ENCODE data around the gene SLC16A12. TPM values are rescaled to one million over a fixed set of nuclear protein-coding genes. Genes with fewer than 3 reads are reported as not detected.
A peak's percentile ranks its signal among the peaks of the same experiment; 100 is the strongest.

The SLC16A12 gene
- total RNA-seq, 1 experiment from 2014 or later, result 10.9 TPM

GRCh38 chr10:89580243-89580642 is 44.8 kb upstream of the SLC16A12 start:
- H3K4me1 Mint-ChIP-seq, result peaks cover 19% of the 10 kb centered on the region
- no peak for DNase-seq (ENCODE audit: low spot score)
- H3K36me3 Mint-ChIP-seq, result peaks cover 11% of the 10 kb centered on the region
- peaks cover 17% of the 10 kb centered on the region for H3K9me3 Mint-ChIP-seq
- no peaks in the 10 kb centered on the region for H3K27me3 Mint-ChIP-seq (ENCODE audit: low read depth)
- H3K27ac Mint-ChIP-seq, result peak overlapping the region; percentile 63
- POLR2A ChIA-PET, result no interaction called here
- CTCF ChIA-PET, result interaction anchor here (1.1 kb wide), 1 partner anchor 12 kb away, joined by 3 read pairs; no protein-coding TSS in a partner anchor
- no peak for TF ChIP-seq ZBTB21 (CRISPR knock-in tag; IDR thresholded peaks at IDR 0.05; ENCODE audit: borderline replicate concordance)
- TF ChIP-seq CREB1 (CRISPR knock-in tag; IDR thresholded peaks at IDR 0.05), result no peak
- no peak for TF ChIP-seq SMAD4 (CRISPR knock-in tag; IDR thresholded peaks at IDR 0.05)
- no peak for TF ChIP-seq SOX15 (CRISPR knock-in tag; IDR thresholded peaks at IDR 0.05)
- TF ChIP-seq, protein P1, sequence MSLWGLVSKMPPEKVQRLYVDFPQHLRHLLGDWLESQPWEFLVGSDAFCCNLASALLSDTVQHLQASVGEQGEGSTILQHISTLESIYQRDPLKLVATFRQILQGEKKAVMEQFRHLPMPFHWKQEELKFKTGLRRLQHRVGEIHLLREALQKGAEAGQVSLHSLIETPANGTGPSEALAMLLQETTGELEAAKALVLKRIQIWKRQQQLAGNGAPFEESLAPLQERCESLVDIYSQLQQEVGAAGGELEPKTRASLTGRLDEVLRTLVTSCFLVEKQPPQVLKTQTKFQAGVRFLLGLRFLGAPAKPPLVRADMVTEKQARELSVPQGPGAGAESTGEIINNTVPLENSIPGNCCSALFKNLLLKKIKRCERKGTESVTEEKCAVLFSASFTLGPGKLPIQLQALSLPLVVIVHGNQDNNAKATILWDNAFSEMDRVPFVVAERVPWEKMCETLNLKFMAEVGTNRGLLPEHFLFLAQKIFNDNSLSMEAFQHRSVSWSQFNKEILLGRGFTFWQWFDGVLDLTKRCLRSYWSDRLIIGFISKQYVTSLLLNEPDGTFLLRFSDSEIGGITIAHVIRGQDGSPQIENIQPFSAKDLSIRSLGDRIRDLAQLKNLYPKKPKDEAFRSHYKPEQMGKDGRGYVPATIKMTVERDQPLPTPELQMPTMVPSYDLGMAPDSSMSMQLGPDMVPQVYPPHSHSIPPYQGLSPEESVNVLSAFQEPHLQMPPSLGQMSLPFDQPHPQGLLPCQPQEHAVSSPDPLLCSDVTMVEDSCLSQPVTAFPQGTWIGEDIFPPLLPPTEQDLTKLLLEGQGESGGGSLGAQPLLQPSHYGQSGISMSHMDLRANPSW (CRISPR knock-in tag; conservative IDR thresholded peaks at IDR 0.05; ENCODE audit: low read depth), result no peak
- TF ChIP-seq ZBTB43 (CRISPR knock-in tag; IDR thresholded peaks at IDR 0.05), result no peak
- TF ChIP-seq MXD4 (CRISPR knock-in tag; IDR thresholded peaks at IDR 0.05; ENCODE audit: borderline replicate concordance), result no peak
- TF ChIP-seq SP1 (CRISPR knock-in tag; conservative IDR thresholded peaks at IDR 0.05), result no peak
- TF ChIP-seq ZNF121 (CRISPR knock-in tag; IDR thresholded peaks at IDR 0.05), result no peak
- no peak for TF ChIP-seq IRF2 (CRISPR knock-in tag; IDR thresholded peaks at IDR 0.05; ENCODE audit: borderline replicate concordance, low read depth)
- ATAC-seq, result peak; percentile 22; the same call in 1 of the 2 replicates
- no peak overlapping the region for H3K4me3 Mint-ChIP-seq

DNA sequence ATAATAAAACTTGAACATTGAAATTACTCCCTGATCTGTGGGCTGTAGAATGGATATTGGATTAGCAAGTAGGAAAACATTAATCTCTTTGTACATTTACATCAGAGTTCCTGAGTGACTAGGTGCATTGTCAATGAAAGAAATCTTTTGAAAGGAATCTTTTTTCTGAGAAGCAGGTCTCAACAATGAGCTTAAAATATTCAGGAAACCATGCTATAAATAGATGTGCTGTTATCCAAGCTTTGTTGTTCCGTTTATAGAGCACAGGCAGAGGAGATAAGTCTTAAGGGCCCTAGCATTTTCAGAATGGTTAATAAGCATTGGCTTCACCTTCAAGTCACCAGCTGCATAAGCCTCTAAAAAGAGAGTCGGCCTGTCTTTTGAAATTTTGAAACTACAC is 41.3 kb upstream of the SLC16A12 start:
- CTCF ChIA-PET, result interaction anchor here (1.0 kb wide), 1 partner anchor 14 kb away, joined by 3 read pairs; no protein-coding TSS in a partner anchor
- H3K36me3 Mint-ChIP-seq, result no peaks in the 10 kb centered on the region
- no peak overlapping the region for H3K27ac Mint-ChIP-seq
- TF ChIP-seq HMGA2 (CRISPR knock-in tag; IDR thresholded peaks at IDR 0.05) (no peak), USF2 (CRISPR knock-in tag; IDR thresholded peaks at IDR 0.05) (no peak), IRF2 (CRISPR knock-in tag; IDR thresholded peaks at IDR 0.05; ENCODE audit: borderline replicate concordance, low read depth) (no peak)
- H3K4me1 Mint-ChIP-seq, result no peaks in the 10 kb centered on the region
- DNase-seq (ENCODE audit: low spot score), result no peak
- no peaks in the 10 kb centered on the region for H3K27me3 Mint-ChIP-seq (ENCODE audit: low read depth)
- ATAC-seq, result no peak
- peaks cover 17% of the 10 kb centered on the region for H3K9me3 Mint-ChIP-seq
- no peak overlapping the region for H3K4me3 Mint-ChIP-seq
- POLR2A ChIA-PET, result no interaction called here

DNA sequence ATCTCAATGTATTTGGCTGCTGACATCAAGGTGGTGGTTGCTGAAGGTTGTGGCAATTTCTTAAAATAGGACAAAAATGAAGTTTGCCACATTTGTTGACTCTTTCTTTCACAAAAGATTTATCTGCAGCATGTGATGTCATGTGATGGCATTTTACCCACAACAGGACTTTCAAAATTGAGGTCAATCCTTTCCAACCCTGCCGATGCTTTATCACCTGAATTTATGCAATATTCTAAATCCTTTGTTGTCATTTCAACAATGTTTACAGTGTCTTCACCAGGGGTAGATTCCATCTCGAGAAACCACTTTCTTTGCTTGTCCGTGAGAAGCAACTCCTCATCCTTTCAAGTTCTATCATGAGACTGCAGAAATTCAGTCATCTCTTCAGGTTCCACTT is 40.6 kb upstream of the SLC16A12 start:
- ChIA-PET CTCF (no interaction called here), POLR2A (no interaction called here)
- no peak for TF ChIP-seq FOXP1 (CRISPR knock-in tag; IDR thresholded peaks at IDR 0.05; ENCODE audit: borderline replicate concordance)
- TF ChIP-seq, protein P2, sequence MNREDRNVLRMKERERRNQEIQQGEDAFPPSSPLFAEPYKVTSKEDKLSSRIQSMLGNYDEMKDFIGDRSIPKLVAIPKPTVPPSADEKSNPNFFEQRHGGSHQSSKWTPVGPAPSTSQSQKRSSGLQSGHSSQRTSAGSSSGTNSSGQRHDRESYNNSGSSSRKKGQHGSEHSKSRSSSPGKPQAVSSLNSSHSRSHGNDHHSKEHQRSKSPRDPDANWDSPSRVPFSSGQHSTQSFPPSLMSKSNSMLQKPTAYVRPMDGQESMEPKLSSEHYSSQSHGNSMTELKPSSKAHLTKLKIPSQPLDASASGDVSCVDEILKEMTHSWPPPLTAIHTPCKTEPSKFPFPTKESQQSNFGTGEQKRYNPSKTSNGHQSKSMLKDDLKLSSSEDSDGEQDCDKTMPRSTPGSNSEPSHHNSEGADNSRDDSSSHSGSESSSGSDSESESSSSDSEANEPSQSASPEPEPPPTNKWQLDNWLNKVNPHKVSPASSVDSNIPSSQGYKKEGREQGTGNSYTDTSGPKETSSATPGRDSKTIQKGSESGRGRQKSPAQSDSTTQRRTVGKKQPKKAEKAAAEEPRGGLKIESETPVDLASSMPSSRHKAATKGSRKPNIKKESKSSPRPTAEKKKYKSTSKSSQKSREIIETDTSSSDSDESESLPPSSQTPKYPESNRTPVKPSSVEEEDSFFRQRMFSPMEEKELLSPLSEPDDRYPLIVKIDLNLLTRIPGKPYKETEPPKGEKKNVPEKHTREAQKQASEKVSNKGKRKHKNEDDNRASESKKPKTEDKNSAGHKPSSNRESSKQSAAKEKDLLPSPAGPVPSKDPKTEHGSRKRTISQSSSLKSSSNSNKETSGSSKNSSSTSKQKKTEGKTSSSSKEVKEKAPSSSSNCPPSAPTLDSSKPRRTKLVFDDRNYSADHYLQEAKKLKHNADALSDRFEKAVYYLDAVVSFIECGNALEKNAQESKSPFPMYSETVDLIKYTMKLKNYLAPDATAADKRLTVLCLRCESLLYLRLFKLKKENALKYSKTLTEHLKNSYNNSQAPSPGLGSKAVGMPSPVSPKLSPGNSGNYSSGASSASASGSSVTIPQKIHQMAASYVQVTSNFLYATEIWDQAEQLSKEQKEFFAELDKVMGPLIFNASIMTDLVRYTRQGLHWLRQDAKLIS (CRISPR knock-in tag; IDR thresholded peaks at IDR 0.05; ENCODE audit: borderline replicate concordance), result no peak
- TF ChIP-seq, protein P3, sequence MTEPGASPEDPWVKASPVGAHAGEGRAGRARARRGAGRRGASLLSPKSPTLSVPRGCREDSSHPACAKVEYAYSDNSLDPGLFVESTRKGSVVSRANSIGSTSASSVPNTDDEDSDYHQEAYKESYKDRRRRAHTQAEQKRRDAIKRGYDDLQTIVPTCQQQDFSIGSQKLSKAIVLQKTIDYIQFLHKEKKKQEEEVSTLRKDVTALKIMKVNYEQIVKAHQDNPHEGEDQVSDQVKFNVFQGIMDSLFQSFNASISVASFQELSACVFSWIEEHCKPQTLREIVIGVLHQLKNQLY (CRISPR knock-in tag; IDR thresholded peaks at IDR 0.05), result no peak
- TF ChIP-seq, protein P4, sequence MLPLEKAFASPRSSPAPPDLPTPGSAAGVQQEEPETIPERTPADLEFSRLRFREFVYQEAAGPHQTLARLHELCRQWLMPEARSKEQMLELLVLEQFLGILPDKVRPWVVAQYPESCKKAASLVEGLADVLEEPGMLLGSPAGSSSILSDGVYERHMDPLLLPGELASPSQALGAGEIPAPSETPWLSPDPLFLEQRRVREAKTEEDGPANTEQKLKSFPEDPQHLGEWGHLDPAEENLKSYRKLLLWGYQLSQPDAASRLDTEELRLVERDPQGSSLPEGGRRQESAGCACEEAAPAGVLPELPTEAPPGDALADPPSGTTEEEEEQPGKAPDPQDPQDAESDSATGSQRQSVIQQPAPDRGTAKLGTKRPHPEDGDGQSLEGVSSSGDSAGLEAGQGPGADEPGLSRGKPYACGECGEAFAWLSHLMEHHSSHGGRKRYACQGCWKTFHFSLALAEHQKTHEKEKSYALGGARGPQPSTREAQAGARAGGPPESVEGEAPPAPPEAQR (CRISPR knock-in tag; IDR thresholded peaks at IDR 0.05), result no peak
- TF ChIP-seq E2F4 (CRISPR knock-in tag; IDR thresholded peaks at IDR 0.05; ENCODE audit: borderline replicate concordance, low read depth), result no peak
- ATAC-seq, result no peak
- Mint-ChIP-seq H3K27me3 (ENCODE audit: low read depth) (no peaks in the 10 kb centered on the region), H3K4me3 (no peak overlapping the region), H3K9me3 (peaks cover 17% of the 10 kb centered on the region), H3K36me3 (no peaks in the 10 kb centered on the region), H3K4me1 (no peaks in the 10 kb centered on the region), H3K27ac (no peak overlapping the region)
- DNase-seq (ENCODE audit: low spot score), result no peak
